GM18907 (cell line): ENCODE measurements around the gene NKPD1.

Source experiments
- ATAC-seq: cut with Tn5 transposase; IDR thresholded peaks from one replicate; pipeline ENCODE4 v1.9.1; 2021; ENCODE audit warnings: mild to moderate bottlenecking, moderate library complexity; ENCODE audit not compliant: unreplicated experiment

NKPD1 gene

DNA sequence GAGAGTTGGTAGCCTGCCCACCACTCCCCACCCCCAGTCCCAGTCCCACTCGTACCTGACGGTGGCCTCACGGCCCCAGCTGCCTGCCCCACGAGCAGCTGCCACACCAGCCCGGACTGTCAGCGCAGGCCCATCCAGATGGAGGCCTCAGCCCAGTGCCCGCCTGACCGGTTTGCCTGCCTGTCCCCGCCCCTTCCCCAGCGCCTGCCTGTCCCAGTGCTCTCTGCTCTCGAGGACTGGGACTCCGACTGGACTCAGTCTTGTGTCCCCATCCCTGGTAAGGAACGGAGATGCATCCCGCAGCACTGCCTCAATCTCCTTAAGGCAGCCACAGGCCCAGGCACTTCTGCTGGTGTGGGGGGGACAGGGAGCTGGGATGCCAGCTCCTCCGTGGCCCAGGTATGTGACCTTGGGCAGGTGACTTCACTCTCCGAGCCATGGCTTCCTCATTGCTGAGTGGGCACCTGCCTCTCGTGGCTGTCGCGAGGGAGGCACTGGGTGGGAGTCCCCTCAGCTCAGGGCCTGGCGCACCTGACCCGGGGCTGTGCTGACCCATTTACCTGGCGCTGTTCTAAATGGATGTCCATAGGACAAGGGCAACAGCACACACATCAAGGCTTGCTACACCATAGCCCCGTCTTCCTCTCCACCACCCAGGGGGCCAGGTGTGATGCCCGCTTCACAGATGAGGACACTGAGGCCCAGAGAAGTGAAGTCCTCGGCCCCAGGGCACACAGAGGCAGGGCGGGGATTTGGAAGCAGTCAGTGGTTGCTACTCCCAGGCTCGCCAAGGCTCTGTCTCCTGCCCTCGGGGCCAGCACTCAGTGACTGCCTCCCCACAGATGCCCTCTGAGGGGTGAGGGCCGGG, at the start of gene NKPD1:
TSS of gene NKPD1 (minus strand) at position 113 of the 868 bp plus-strand sequence. CDS start 832 bp downstream, outside the sequence.
- ATAC-seq: no peak

- ATAC-seq: no peak
Measured at GRCh38 chr19:45206328-45206727, 45.5 kb upstream of the NKPD1 start.

DNA sequence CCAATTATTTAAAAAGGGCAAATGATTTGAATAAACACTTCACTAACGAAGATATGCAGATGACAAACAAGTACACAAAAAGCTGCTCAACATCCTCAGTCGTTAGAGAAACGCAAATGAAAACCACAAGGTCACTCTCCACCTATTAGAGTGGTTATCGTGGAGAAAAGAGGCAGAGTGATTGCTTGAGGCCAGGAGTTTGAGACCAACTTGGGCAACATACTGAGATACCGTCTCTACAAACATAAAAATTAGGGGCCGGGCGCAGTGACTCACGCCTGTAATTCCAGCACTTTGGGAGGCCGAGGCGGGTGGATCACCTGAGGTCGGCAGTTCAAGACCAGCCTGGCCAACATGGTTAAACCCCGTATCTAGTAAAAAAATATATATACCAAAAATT, 45.0 kb upstream of the NKPD1 start:
- no peak for ATAC-seq

DNA sequence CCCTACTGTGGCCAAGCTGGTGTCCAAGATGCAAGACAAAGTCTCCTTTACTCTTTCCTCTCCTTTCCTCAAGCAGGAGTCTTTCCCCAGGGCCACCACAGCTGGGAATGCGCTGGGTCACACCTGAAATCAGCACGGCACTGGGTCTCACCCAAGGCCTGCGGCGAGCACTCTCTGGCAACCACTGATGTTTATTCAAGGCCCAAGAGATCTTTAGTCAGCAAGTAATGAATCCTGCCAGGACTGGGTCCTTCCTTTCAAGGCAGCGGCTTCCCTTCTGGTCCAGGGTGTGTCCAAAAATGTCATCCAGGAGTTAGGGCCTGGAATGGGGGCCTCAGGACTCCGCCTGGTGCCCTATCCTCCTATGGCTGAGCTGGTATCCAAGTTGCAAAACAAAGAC, 41.9 kb upstream of the NKPD1 start:
- no peak for ATAC-seq

DNA sequence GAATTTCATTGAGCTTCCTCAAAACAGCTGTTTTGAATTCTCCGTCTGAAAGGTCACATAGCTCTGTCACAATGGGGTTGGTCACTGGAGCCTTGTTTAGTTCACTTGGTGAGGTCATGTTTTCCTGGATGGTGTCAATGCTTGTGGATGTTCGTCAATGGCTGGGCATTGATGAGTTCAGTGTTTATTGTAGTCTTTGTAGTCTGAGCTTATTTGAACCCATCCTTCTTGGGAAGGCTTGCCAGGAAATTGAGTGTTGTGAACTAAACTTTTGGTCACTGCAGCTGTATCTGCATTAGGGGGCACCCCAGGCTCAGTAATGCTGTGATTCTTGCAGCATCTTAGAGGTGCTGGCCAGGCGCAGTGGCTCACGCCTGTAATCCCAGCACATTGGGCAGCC, 39.8 kb upstream of the NKPD1 start:
- no peak for ATAC-seq

GRCh38 chr19:45195764-45196163, 35.0 kb upstream of the NKPD1 start:
- ATAC-seq: no peak

DNA sequence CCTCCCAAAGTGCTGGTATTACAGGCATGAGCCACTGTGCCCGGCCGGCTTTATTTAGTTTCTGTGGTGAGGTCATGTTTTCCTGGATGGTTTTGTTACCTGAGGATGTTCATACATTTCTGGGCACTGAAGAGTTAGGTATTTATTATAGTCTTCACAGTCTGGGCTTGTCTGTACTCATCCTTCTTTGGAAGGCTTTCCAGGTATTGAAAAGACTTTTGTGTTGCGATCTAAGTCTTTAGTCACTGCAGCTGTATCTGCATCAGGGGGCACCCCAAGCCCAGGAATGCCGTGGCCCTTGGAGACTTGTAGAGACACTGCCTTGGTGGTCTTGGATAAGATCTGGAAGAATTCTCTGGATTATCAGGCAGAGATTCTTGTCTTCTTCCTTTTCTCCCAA, 30.6 kb upstream of the NKPD1 start:
- no peak for ATAC-seq

GRCh38 chr19:45189971-45190370, 29.2 kb upstream of the NKPD1 start:
- ATAC-seq: no peak

- no peak for ATAC-seq
Measured at GRCh38 chr19:45187421-45188100, 26.8 kb upstream of the NKPD1 start.

DNA sequence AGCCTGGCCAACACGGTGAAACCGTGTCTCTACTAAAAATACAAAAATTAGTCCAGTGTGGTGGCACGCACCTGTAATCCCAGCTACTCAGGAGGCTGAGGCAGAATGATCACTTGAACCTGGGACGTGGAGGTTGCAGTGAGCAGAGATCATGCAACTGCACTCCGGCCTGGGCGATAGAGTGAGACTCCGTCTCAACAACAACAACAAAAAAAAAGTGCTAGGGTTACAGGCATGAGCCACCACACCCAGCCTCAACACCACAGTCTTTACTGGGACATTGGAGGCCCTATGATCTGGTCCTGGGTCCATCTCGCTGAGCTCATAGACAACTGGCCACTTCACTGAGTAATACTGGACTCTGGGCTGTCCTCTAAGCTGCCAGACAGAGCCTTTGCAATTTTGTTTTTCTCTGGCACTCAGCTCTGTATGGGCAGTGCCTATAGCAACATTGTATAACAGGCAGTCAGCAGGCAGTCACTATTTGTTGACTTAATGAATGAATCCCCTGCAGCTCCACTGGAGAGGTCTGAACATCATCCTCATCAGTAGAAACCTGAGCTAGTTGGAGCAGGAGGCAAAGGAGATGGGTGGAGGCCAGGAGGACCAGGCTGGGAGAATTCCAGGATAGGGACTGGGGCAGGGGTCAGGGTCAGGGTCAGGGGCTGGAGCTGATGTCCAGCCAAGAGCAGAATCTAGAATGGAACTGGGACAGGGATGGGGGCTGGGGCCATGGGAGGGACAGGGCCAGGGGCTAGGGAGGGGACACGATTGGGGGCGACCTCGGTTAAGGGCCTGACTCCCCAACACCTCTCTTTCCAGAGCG, 25.9 kb upstream of the NKPD1 start:
- no peak for ATAC-seq

- ATAC-seq: no peak
Measured at GRCh38 chr19:45184115-45184514, 23.3 kb upstream of the NKPD1 start.

DNA sequence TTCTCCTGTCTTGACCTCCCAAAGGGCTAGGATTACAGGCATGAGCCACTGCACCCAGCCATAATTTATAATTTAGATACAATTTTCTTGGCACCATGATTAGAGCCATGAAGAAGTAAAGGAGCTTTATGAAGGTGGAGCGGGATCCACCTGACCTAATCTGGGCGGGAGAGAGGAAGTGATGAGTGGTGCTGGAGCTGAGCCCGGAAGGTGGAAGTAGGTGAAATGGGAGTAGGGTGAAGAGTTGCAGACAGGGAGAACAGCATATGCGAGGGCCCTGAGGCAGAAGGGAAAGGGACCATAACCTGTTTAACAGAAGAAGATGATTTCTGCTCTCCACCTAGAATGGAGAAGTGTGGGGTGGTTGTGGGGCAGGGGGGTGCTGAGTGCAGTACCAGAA, 22.0 kb upstream of the NKPD1 start:
- ATAC-seq: no peak

GRCh38 chr19:45180936-45181335, 20.2 kb upstream of the NKPD1 start:
- no peak for ATAC-seq

DNA sequence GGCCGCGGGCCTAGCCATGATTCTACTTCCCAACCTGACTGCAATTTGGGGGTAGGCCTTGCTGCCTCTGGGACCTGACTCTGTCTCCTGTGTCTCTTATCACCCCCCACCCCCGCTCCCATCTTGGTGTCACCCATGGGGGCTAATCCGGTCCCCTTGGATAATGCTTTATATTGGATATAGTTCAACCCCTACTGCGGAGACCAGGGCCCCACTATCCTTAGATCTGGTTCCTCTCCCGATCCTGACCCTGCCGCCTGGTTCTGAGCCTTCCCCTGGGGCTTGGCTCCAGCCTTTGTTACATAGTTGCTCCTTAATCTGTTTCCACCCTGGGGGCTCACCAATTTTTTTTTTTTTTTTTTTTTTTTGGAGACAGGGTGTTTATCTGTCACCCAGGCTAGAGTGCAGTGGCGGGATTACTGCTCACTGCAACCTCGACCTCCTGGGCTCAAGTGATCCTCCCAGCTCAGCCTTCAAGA, 19.1 kb upstream of the NKPD1 start:
- ATAC-seq: no peak

DNA sequence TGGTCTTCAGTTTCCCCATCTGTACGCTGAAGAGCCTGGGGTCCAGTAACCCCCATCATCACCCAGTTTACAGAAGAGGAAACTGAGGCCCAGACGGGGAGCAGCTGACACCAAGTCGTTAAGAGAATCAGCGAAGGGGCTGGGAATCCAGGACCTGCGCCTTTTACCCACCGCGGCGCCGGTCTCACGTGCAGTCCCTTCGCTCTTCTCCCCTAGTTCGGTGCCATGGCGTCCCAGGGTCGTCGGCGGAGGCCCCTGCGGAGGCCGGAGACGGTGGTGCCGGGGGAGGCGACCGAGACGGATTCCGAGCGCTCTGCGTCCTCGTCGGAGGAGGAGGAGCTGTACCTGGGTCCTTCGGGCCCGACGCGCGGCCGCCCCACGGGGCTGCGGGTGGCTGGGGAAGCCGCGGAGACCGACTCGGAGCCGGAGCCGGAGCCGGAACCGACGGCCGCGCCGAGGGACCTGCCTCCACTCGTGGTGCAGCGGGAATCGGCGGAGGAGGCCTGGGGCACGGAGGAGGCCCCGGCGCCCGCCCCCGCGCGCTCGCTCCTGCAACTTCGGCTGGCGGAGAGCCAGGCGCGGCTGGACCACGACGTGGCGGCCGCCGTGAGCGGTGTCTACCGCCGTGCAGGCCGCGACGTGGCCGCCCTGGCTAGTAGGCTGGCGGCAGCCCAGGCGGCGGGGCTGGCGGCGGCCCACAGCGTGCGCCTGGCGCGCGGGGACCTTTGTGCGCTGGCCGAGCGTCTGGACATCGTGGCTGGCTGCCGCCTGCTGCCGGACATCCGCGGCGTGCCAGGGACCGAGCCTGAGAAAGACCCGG, 18.5 kb upstream of the NKPD1 start:
- peak; percentile 6 for ATAC-seq

- ATAC-seq: peak; percentile 83
Measured at GRCh38 chr19:45178262-45179071, 17.7 kb upstream of the NKPD1 start, which contains the start of gene BLOC1S3. Gene BLOC1S3, plus strand, starts transcription at chr19:45178784. Its CDS starts 513 bp downstream, at chr19:45179297.

GRCh38 chr19:45177817-45178261, 17.1 kb upstream of the NKPD1 start, which contains the start of gene TRAPPC6A:
Gene TRAPPC6A, minus strand, starts transcription at chr19:45178237. Its CDS starts 19 bp downstream, at chr19:45178218.
- ATAC-seq: no peak

- ATAC-seq: no peak
Measured at GRCh38 chr19:45175515-45176345, 14.9 kb upstream of the NKPD1 start.
